ENCODE measurements around the gene ADPRH.
"Not testable (repeated sequence)": the region's sequence is repeated elsewhere in the genome, so short reads cannot be mapped to it uniquely, and the experiment has no call there.

ADPRH gene

GRCh38 chr3:119579366-119580066 is at the start of gene ADPRH:
Gene ADPRH (plus strand): TSS chr3:119579492. CDS start chr3:119582170, 2,678 bp downstream.
- in situ Hi-C loops (cut with MboI; ENCODE audit: low pct_unique_long_range_greater_than_20kb, low sequenced_read_pairs) = no loop called here
- peak; percentile 75 for DNase-seq

- no peak for DNase-seq
- in situ Hi-C loops (cut with MboI; ENCODE audit: low pct_unique_long_range_greater_than_20kb, low sequenced_read_pairs) = no loop called here
Observed at GRCh38 chr3:119529883-119530282, 49.4 kb upstream of the ADPRH start.

GRCh38 chr3:119530456-119530855 is 48.8 kb upstream of the ADPRH start:
- in situ Hi-C loops (cut with MboI; ENCODE audit: low pct_unique_long_range_greater_than_20kb, low sequenced_read_pairs) = no loop called here
- DNase-seq = no peak

- in situ Hi-C loops (cut with MboI; ENCODE audit: low pct_unique_long_range_greater_than_20kb, low sequenced_read_pairs) = no loop called here
- no peak for DNase-seq
Observed at GRCh38 chr3:119531151-119531550, 48.1 kb upstream of the ADPRH start.

GRCh38 chr3:119534296-119534695 is 45.0 kb upstream of the ADPRH start:
- no peak for DNase-seq
- in situ Hi-C loops (cut with MboI; ENCODE audit: low pct_unique_long_range_greater_than_20kb, low sequenced_read_pairs) = no loop called here

- in situ Hi-C loops (cut with MboI; ENCODE audit: low pct_unique_long_range_greater_than_20kb, low sequenced_read_pairs) = no loop called here
- DNase-seq = no peak
Observed at GRCh38 chr3:119536757-119537156, 42.5 kb upstream of the ADPRH start.

GRCh38 chr3:119538772-119539171 is 40.5 kb upstream of the ADPRH start:
- DNase-seq = no peak
- in situ Hi-C loops (cut with MboI; ENCODE audit: low pct_unique_long_range_greater_than_20kb, low sequenced_read_pairs) = no loop called here

GRCh38 chr3:119541547-119541946 is 37.7 kb upstream of the ADPRH start:
- in situ Hi-C loops (cut with MboI; ENCODE audit: low pct_unique_long_range_greater_than_20kb, low sequenced_read_pairs) = no loop called here
- DNase-seq = no peak

GRCh38 chr3:119542168-119542767 is 37.0 kb upstream of the ADPRH start:
- in situ Hi-C loops (cut with MboI; ENCODE audit: low pct_unique_long_range_greater_than_20kb, low sequenced_read_pairs) = no loop called here
- no peak for DNase-seq

- in situ Hi-C loops (cut with MboI; ENCODE audit: low pct_unique_long_range_greater_than_20kb, low sequenced_read_pairs) = no loop called here
- no peak for DNase-seq
Observed at GRCh38 chr3:119543147-119543546, 36.1 kb upstream of the ADPRH start.

- in situ Hi-C loops (cut with MboI; ENCODE audit: low pct_unique_long_range_greater_than_20kb, low sequenced_read_pairs) = no loop called here
- no peak for DNase-seq
Observed at GRCh38 chr3:119547227-119547626, 32.1 kb upstream of the ADPRH start.

GRCh38 chr3:119548341-119548740 is 31.0 kb upstream of the ADPRH start:
- no peak for DNase-seq
- in situ Hi-C loops (cut with MboI; ENCODE audit: low pct_unique_long_range_greater_than_20kb, low sequenced_read_pairs) = no loop called here

- in situ Hi-C loops (cut with MboI; ENCODE audit: low pct_unique_long_range_greater_than_20kb, low sequenced_read_pairs) = no loop called here
- no peak for DNase-seq
Observed at GRCh38 chr3:119550192-119550910, 28.9 kb upstream of the ADPRH start.

- in situ Hi-C loops (cut with MboI; ENCODE audit: low pct_unique_long_range_greater_than_20kb, low sequenced_read_pairs) = no loop called here
- no peak for DNase-seq
Observed at GRCh38 chr3:119551598-119551997, 27.7 kb upstream of the ADPRH start.

GRCh38 chr3:119552928-119553327 is 26.4 kb upstream of the ADPRH start:
- DNase-seq; in situ Hi-C loops (cut with MboI; ENCODE audit: low pct_unique_long_range_greater_than_20kb, low sequenced_read_pairs): not testable (repeated sequence)

GRCh38 chr3:119553823-119554415 is 25.4 kb upstream of the ADPRH start:
- DNase-seq = no peak
- in situ Hi-C loops (cut with MboI; ENCODE audit: low pct_unique_long_range_greater_than_20kb, low sequenced_read_pairs) = no loop called here

GRCh38 chr3:119555309-119555735 is 24.0 kb upstream of the ADPRH start:
- in situ Hi-C loops (cut with MboI; ENCODE audit: low pct_unique_long_range_greater_than_20kb, low sequenced_read_pairs) = no loop called here
- no peak for DNase-seq

GRCh38 chr3:119555929-119556328 is 23.4 kb upstream of the ADPRH start:
- in situ Hi-C loops (cut with MboI; ENCODE audit: low pct_unique_long_range_greater_than_20kb, low sequenced_read_pairs) = no loop called here
- DNase-seq = no peak

GRCh38 chr3:119557192-119557876 is 22.0 kb upstream of the ADPRH start:
- in situ Hi-C loops (cut with MboI; ENCODE audit: low pct_unique_long_range_greater_than_20kb, low sequenced_read_pairs) = no loop called here

More at GRCh38 chr3:119557192-119557876, 22.0 kb upstream of the ADPRH start:
- DNase-seq = no peak
